Measurements from ENCODE around the gene EIF4A2. TPM values are rescaled to one million over a fixed set of nuclear protein-coding genes. Genes with fewer than 3 reads are reported as not detected.

EIF4A2 gene
- total RNA-seq, 4 donors from 2014 or later: 172 to 363 (median 205) TPM

DNA sequence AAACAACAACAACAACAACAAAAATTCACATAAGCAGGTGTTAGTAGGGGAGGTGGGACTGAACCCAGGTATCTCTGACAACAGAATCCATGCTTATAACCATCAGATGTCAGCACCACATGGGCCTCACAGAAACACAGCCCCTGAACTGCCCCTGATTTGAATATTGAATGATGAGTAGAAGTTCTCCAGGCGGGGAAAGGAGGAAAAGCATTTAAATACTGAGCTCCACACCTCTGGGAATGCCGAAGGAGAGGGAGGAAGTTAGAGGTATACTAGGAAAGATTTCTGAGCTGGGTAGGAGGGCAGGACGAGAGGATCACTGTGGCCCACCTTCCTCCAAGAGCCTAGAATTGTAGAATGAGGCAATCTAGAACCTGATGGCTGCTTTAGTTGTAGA is 31.9 kb upstream of the EIF4A2 start:
- Histone ChIP-seq H3K27ac (no peak overlapping the region), H3K9me3 (no peaks in the 10 kb centered on the region), H3K27me3 (peaks cover 0 to 15% (median 0%) of the 10 kb centered on the region in 4 donors), H3K4me3 (no peak overlapping the region), H3K36me3 (no peaks in the 10 kb centered on the region), H3K4me1 (peaks cover 0 to 22% (median 5%) of the 10 kb centered on the region in 3 donors)
- intact Hi-C loops (cut with DNase I): no loop called here
- DNase-seq: no peak
- 63 to 73% methylated on average over 3 of the region's 3 CpGs for WGBS, 2 donors
- no peak for TF ChIP-seq POLR2A (IDR thresholded peaks at IDR 0.05)
- TF ChIP-seq, protein P1, sequence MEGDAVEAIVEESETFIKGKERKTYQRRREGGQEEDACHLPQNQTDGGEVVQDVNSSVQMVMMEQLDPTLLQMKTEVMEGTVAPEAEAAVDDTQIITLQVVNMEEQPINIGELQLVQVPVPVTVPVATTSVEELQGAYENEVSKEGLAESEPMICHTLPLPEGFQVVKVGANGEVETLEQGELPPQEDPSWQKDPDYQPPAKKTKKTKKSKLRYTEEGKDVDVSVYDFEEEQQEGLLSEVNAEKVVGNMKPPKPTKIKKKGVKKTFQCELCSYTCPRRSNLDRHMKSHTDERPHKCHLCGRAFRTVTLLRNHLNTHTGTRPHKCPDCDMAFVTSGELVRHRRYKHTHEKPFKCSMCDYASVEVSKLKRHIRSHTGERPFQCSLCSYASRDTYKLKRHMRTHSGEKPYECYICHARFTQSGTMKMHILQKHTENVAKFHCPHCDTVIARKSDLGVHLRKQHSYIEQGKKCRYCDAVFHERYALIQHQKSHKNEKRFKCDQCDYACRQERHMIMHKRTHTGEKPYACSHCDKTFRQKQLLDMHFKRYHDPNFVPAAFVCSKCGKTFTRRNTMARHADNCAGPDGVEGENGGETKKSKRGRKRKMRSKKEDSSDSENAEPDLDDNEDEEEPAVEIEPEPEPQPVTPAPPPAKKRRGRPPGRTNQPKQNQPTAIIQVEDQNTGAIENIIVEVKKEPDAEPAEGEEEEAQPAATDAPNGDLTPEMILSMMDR (IDR thresholded peaks at IDR 0.05): no peak

DNA sequence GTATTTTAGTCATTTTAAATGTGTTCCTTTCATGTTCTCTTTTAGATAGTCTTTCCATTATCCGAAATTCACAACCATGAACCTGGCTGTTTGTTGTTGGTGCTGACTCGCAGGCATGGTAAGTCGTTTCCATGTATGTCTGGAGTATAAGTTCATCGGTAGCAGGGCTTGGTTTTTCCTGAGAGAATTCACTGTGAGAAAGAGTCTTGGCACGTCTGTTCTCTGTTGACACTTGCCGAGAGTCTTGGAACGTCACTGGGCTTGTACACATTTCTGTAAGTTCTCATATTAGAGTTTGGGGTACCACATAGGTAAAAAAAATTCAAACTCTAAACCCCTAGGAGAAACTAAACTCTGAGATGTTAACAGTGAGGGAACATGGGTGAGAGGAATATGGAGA is 29.4 kb upstream of the EIF4A2 start:
- no peaks in the 10 kb centered on the region for H3K36me3 ChIP-seq
- no peaks in the 10 kb centered on the region for H3K9me3 ChIP-seq
- TF ChIP-seq, protein P1 (IDR thresholded peaks at IDR 0.05): no peak
- no peak for TF ChIP-seq POLR2A (IDR thresholded peaks at IDR 0.05)
- peaks cover 0 to 39% (median 11%) of the 10 kb centered on the region in 3 donors for H3K4me1 ChIP-seq
- H3K27me3 ChIP-seq: peaks cover 0 to 31% (median 0%) of the 10 kb centered on the region in 4 donors
- no peak overlapping the region for H3K4me3 ChIP-seq
- H3K27ac ChIP-seq: peak overlapping the region in 3 of 4 donors; percentile 67 to 88 (median 85)
- intact Hi-C loops (cut with DNase I): no loop called here
- no peak for DNase-seq
- 17 to 51% methylated on average over 7 of the region's 7 CpGs for WGBS, 2 donors

DNA sequence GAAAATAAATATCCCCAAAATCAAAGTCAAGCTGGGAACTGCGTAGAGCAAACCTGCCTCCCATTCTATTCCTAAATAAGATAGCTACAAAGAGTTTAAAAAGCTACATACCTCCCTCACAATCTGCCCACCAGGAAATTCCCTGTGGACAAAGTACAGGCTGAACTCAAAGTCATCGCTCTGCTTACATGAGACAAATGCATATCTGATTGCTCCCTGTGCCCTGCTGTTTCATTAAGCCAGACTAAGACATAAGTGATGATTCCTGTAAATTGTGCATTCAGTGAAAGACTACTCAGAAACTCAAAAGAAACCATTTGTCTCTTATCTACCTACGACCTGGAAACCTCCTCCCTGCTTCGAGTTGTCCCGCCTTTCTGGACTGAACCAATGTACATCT is 28.5 kb upstream of the EIF4A2 start:
- TF ChIP-seq, protein P1 (IDR thresholded peaks at IDR 0.05): no peak
- TF ChIP-seq POLR2A (IDR thresholded peaks at IDR 0.05): no peak
- Histone ChIP-seq H3K27me3 (peaks cover 0 to 37% (median 0%) of the 10 kb centered on the region in 4 donors), H3K36me3 (no peaks in the 10 kb centered on the region), H3K4me1 (peaks cover 0 to 40% (median 11%) of the 10 kb centered on the region in 3 donors), H3K4me3 (no peak overlapping the region), H3K9me3 (no peaks in the 10 kb centered on the region), H3K27ac (no peak overlapping the region)
- 78 to 91% methylated on average over 5 of the region's 5 CpGs for WGBS, 2 donors
- intact Hi-C loops (cut with DNase I): no loop called here
- no peak for DNase-seq

DNA sequence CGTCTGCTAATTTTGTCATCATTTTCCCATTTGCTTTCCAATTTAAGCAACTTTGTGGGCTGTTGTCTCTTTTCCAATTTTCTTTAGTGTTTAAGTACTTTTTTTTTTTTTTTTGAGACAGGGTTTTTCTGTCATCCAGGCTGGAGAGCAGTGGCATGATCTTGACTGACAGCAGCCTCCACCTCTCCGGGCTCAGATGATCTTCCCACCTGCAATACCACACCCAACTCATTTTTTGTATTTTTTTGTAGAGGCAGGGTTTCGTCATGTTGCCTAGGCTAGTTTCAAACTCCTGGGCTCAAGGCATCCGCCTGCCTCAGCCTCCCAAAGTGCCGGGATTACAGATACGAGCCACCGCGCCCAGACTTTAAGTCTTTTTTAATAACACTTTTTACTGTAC is 26.2 kb upstream of the EIF4A2 start:
- no peaks in the 10 kb centered on the region for H3K36me3 ChIP-seq
- no peak for TF ChIP-seq POLR2A (IDR thresholded peaks at IDR 0.05)
- TF ChIP-seq, protein P1 (IDR thresholded peaks at IDR 0.05): no peak
- no peaks in the 10 kb centered on the region for H3K9me3 ChIP-seq
- H3K27me3 ChIP-seq: peaks cover 0 to 37% (median 0%) of the 10 kb centered on the region in 4 donors
- no peak overlapping the region for H3K4me3 ChIP-seq
- intact Hi-C loops (cut with DNase I): no loop called here
- 47 to 52% methylated on average over 7 to 8 of the region's 8 CpGs for WGBS, 2 donors
- no peak for DNase-seq
- peak overlapping the region in 2 of 4 donors; percentile 39 to 54 for H3K27ac ChIP-seq
- peaks cover 0 to 45% (median 11%) of the 10 kb centered on the region in 3 donors for H3K4me1 ChIP-seq

DNA sequence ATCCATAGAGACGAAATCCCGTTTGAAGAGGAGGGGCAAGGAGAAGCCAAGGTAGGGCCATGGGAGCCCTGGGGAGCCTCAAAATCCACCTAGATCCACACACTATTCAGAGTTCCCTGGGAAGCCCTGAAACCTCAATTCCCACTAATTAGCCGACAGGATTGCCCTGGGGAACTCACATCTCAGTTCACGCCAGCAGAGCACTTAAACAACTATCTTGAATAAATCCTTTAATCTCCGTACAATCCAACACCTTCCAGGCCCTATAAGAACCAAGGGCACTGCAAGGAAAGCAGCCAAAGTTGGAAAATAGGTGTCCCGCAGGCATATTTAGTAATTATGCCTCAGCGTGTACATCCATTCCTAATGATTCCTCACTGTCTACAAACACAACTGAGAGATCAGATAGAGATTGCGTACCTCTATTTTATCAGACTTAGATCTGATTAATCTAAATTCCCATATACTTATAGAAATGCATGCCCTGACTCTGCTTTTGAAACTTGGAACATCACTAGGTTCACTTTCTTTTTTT is 25.6 kb upstream of the EIF4A2 start:
- Histone ChIP-seq H3K27me3 (peaks cover 0 to 37% (median 0%) of the 10 kb centered on the region in 4 donors), H3K4me1 (peaks cover 0 to 40% (median 11%) of the 10 kb centered on the region in 3 donors), H3K4me3 (no peak overlapping the region), H3K9me3 (no peaks in the 10 kb centered on the region), H3K36me3 (no peaks in the 10 kb centered on the region), H3K27ac (peak overlapping the region in 3 of 4 donors; percentile 39 to 54 (median 44))
- WGBS, 2 donors: 47 to 60% methylated on average over 8 of the region's 8 CpGs
- intact Hi-C loops (cut with DNase I): no loop called here
- no peak for DNase-seq
- TF ChIP-seq POLR2A (IDR thresholded peaks at IDR 0.05): no peak
- TF ChIP-seq, protein P1 (IDR thresholded peaks at IDR 0.05): no peak

Data from esophagus squamous epithelium (tissue), 5 donors.